GM19455 (cell line): Measurements from ENCODE around the gene RWDD4.
A peak's percentile ranks its signal among the peaks of the same experiment; 100 is the strongest.

ENCODE experiments used
- ATAC-seq: cut with Tn5 transposase; IDR thresholded peaks from one replicate; pipeline ENCODE4 v1.9.1; 2021; ENCODE audit not compliant: unreplicated experiment

RWDD4 gene

GRCh38 chr4:183659029-183659871 lies at the start of gene RWDD4, which contains the start of gene TRAPPC11:
RWDD4 (minus strand) TSS chr4:183659185; CDS start chr4:183658952, 233 bp downstream.
TRAPPC11 (plus strand) TSS chr4:183659293; CDS start chr4:183663868, 4,575 bp downstream.
- peak; percentile 99 for ATAC-seq

- no peak for ATAC-seq
These were observed 43.5 kb upstream of the RWDD4 start for GRCh38 chr4:183702492-183702891.

- ATAC-seq, result no peak
These were observed 41.4 kb upstream of the RWDD4 start for GRCh38 chr4:183700407-183700806.

GRCh38 chr4:183698909-183699308 lies 39.9 kb upstream of the RWDD4 start:
- no peak for ATAC-seq

- ATAC-seq, result no peak
These were observed 32.9 kb upstream of the RWDD4 start for GRCh38 chr4:183691897-183692296.

- no peak for ATAC-seq
These were observed 32.0 kb upstream of the RWDD4 start for GRCh38 chr4:183691006-183691405.

GRCh38 chr4:183688216-183688615 lies 29.2 kb upstream of the RWDD4 start:
- ATAC-seq, result no peak

- no peak for ATAC-seq
These were observed 27.5 kb upstream of the RWDD4 start for GRCh38 chr4:183686461-183686860.

GRCh38 chr4:183681119-183681518 lies 22.1 kb upstream of the RWDD4 start:
- ATAC-seq, result no peak

- ATAC-seq, result no peak
These were observed 16.6 kb upstream of the RWDD4 start for GRCh38 chr4:183675625-183676024.

GRCh38 chr4:183674153-183674552 lies 15.2 kb upstream of the RWDD4 start:
- ATAC-seq, result no peak

GRCh38 chr4:183670960-183671555 lies 12.1 kb upstream of the RWDD4 start:
- ATAC-seq, result no peak

GRCh38 chr4:183670251-183670650 lies 11.3 kb upstream of the RWDD4 start:
- no peak for ATAC-seq

- no peak for ATAC-seq
These were observed 7.1 kb upstream of the RWDD4 start for GRCh38 chr4:183666088-183666487.

- no peak for ATAC-seq
These were observed 872 bp upstream of the RWDD4 start for GRCh38 chr4:183659872-183660242.

GRCh38 chr4:183658362-183659028 lies 490 bp downstream of the RWDD4 start:
- ATAC-seq, result peak; percentile 38

GRCh38 chr4:183657564-183657963 lies 1.4 kb downstream of the RWDD4 start:
- no peak for ATAC-seq

- ATAC-seq, result no peak
These were observed 13.7 kb downstream of the RWDD4 start for GRCh38 chr4:183645326-183645725.

- ATAC-seq, result no peak
These were observed 19.7 kb downstream of the RWDD4 start for GRCh38 chr4:183639291-183639690.

- ATAC-seq, result no peak
These were observed 20.5 kb downstream of the RWDD4 start for GRCh38 chr4:183638436-183638835.

- ATAC-seq, result no peak
These were observed 21.5 kb downstream of the RWDD4 start for GRCh38 chr4:183637461-183637860.

GRCh38 chr4:183636923-183637322 lies 22.1 kb downstream of the RWDD4 start:
- ATAC-seq, result no peak
